Measurements from ENCODE around the gene ELMO1.
A peak's percentile ranks its signal among the peaks of the same experiment; 100 is the strongest.

ELMO1 gene

DNA sequence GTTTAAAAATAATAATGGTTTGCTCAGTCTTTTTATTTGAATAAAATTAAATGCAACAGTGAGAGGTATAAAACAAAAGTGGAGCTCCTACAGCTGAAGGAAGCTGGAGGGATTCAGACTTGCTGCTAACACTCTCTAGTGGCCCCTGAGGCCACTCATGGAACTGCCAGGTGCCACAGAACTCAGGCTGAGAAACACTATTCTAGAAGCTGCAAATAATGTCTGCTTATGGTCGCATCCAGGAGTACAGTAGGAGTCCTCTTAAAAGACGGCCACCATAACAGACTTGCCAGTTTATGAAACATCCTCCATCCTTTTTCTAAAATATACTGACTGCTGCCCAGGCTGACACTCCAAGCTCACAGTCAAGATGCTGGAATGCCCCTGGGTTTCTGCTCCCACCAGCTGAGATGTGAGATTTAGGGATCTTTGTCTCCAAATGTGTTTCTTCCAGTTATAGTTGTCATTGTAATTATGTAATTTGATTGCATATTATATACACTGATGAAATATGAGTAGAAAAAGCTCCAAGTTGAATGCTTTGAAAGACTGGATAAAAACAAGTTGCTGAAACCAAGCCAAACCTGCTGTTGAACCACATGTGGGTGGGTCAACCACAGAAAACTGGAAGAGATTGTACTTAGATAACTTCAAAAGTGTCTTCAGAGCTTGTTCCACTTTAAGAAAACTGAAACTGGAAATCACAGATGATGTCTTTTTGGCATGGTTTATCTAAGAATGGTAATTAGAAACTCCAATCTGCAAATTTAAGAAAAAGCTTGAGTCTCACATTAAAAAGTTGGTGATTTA is 510.7 kb downstream of the ELMO1 start:
- DNase-seq, result peak; percentile 22

DNA sequence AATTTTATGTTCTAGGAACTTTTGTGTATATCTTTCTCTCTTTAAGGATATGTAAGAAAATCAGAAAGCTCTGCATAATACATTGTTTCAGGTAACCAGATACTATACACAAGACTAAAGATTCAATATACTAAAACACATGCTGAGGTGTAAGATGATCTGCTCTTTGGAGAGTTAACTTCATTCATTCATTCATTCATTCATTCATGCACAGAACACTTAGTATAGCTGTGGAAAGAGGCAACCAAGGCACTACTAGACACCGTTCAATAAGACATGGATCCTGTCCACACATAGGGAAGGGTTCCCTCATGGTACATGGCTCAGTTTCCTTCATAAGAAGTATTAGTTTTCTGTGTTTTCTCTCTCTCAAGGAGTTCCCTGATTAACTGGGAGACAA is 516.8 kb downstream of the ELMO1 start:
- DNase-seq, result no peak

GRCh38 chr7:36929791-36930190 is 518.9 kb downstream of the ELMO1 start:
- DNase-seq, result no peak

- no peak for DNase-seq
These were observed 519.9 kb downstream of the ELMO1 start for GRCh38 chr7:36928718-36929117.

GRCh38 chr7:36928311-36928710 is 520.4 kb downstream of the ELMO1 start:
- DNase-seq, result no peak

- no peak for DNase-seq
These were observed 523.0 kb downstream of the ELMO1 start for GRCh38 chr7:36925691-36926090.

GRCh38 chr7:36925207-36925606 is 523.5 kb downstream of the ELMO1 start:
- DNase-seq, result no peak

DNA sequence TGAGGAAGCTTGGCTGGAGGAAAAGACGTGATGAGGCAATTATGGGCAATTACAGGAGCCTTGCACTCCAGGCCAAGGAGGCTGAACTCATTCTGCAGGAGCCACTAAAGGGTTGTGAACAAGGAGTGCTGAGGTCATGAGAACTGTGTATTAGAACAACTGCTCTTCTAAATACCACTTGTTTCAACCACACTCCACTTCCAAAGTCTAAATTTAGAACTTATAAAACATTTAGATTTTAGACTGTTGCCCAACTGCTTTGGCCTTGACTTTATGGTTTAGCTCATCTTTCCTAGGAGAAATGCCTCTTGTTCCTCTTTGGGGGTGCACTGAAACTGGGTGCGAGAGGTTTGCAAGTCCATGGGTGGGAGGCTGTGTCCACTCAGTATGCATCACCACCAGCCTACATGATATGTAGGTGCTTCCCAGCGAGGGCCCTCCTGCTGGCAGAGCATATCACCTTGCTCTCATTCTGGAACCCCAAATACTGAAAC is 524.7 kb downstream of the ELMO1 start:
- DNase-seq, result no peak

- no peak for DNase-seq
These were observed 525.5 kb downstream of the ELMO1 start for GRCh38 chr7:36923185-36923584.

- no peak for DNase-seq
These were observed 528.2 kb downstream of the ELMO1 start for GRCh38 chr7:36920433-36920832.

- no peak for DNase-seq
These were observed 528.9 kb downstream of the ELMO1 start for GRCh38 chr7:36919738-36920137.

DNA sequence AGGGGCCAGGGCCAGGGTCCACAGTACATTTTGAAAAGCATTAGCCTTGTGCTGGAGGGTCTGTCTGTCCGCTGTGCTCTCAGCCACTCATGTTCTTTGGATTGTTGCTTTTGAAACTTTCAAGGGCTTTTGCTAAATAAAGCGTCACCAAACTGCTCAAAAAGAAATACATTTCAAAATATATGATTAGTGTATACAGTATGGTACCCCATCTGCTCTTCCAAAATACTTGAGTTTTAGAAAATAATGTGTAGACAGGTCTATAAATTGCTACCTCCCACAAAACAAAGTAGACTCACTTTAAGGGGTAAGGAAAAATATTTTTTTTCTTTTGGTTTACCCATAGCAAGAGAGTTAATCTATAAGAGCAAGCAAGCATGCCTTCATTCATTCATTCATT is 530.1 kb downstream of the ELMO1 start:
- DNase-seq, result no peak

DNA sequence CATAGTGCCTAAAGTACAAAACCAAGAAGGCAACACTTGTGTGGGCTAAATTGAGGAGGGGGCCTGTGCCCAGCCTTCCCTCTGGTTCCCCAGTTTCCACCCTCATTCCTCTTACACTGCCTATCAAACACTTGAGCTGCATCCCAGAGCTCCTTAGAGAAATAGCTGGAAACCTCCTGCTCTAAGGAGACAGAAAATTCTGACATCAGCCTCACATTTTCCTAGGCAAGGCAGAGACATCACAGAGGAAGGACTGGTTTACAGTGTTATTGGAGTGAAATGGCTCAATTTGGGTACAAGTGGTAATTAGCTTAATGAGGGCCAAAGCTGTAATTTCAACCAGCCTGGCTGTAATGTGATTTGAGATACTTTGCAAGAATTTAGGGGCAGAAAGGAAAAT is 532.0 kb downstream of the ELMO1 start:
- DNase-seq, result no peak

GRCh38 chr7:36916116-36916515 is 532.5 kb downstream of the ELMO1 start:
- no peak for DNase-seq

DNA sequence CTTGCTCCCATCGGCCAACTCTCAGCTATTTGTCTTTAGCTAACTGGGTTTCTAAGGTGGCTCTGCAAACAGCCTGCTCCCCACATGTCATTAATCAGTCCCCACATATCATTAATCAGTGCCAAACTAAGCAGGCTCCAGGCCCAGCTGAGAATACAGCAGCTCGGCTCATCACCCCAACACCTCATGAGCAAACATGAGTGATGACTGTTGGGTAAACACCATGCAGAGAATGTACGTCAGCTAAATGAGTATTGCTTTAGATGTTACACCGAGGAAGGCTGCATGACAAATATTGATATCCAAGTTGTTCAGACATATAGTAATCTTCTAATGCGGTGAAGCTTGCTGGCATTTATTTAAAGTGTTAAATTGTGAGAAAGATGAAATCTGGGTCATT is 536.9 kb downstream of the ELMO1 start:
- no peak for DNase-seq

DNA sequence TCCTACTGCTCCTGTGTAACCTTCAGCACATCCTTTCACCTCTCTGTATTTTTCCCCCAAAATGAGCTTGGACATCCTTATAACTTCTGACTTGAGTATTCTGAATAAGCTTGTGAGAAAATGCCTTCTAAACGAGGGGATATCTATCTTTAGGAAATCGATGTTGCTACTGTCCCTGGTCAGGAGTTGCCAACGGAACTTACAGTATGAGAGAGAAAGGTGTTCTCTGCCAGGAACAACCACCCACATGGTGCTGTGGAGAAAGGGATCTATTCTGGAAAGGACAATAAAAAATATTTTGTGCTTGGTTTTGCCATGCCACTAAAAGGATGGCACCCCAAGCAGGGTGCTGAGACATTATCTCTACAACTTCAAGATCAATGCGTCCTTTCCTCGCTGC is 537.8 kb downstream of the ELMO1 start:
- DNase-seq, result no peak

DNA sequence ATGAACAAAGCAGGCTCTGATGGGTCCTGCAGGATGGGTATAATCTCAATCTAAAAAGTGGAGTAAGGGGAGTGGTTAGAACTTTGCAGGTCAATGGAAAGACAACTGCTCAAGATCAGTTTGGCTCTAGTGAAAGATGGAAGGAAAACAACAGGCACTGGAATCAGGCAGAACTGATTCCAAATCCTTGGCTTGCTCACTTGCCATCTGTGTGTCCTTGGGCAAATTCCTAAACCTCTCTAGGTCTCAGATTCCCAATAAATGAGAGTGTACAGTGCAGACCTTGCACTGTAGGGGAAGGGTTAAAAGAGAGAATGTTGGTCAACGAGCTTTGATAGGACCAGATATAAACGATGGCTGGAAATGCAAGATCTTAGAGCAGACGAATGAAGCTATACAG is 538.3 kb downstream of the ELMO1 start:
- DNase-seq, result no peak

GRCh38 chr7:36906956-36907635 is 541.6 kb downstream of the ELMO1 start:
- DNase-seq, result no peak

DNA sequence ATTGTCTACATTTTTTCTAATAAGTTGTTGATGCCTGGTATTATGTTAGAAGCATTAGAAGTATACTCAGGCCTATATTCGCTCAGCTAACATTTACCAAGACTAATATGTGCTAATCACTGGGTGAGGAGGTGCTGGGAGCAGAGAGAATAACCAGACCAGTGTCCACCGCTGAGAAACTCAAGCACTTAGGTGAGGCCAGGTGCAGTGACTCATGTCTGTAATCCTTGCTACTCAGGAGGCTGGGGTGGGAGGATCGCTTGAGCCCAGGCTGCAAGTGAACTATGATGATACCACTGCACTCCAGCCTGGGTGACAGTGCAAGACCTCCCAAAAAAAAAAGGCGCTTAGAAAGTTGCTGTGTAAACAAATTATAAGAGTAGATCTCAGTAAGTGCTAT is 542.2 kb downstream of the ELMO1 start:
- DNase-seq, result no peak

DNA sequence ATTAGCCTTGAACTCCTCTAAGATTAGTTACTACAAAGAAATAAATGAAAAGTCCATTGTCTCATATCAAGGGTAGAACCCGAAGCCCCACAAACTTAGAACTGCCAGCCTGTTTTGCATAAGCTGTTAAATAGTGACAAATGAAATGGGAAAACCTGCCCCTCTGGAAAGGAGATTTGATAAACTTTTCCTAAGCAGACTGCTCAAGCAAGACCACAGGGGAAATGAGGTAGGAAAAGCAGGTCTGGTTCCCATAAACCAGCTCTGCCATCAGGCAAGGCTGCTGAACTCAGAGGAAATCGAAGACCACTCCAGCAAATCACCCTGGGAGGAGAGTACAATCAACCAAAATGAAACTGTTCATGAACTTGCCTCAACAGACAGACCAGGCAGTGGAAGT is 542.8 kb downstream of the ELMO1 start:
- DNase-seq, result no peak

GRCh38 chr7:36904802-36905201 is 543.9 kb downstream of the ELMO1 start:
- DNase-seq, result no peak

DNA sequence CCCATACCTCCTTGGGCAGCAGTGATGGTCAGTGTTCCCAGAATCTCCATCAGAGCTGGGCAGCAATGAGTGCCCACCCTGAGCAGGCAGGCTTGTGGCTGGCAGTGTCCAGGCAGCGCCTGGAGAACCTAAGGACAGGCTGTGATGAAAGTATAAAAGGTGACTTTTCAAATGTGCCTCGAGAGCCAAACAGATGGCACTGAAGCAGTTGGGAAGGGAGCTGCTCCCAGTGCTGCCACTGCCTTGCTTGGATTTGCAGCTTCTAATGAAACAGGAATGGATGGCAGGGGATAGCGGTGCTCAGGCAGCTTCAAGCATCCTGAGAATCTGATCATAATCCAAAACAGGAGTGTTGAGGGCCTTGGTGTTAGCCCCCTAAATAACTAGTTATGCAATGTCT is 544.6 kb downstream of the ELMO1 start:
- DNase-seq, result no peak

DNA sequence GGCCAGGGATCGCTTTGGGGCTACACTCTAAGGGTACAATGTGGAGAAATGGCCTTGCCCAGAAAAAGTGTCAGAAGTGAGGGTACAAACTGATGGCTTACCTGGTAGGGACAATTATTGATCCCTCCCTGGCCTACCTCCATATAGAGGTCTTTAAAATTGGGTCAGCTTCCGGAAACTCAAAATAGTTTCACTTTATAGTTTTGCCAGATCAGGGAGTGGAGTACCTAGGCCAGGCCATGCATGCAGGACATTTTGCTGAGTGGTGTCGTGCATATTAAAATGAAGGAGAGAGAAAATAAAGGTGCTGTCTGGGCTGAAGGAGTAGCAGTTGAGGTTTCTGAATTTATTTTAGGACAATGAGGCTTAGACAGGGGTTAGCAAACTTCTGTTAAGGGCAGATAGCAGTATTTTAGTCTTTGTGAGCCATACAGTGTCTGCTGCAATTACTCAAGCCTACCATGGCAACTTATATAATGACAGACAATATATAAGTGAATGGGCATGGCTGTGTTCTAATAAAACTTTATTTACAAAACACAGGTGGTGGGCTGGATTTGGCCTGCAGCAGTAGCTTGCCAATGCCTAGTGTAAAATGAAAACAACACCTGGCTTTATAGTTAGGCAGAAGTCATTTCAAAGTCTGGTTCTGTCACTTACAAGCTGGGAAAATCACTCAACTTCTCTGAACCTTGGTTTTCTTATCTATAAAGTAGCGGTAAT is 547.5 kb downstream of the ELMO1 start:
- no peak for DNase-seq

GRCh38 chr7:36898186-36898585 is 550.5 kb downstream of the ELMO1 start:
- no peak for DNase-seq

Data from CD4-positive, alpha-beta T cell treated with Interleukin-4 for 4 hours (primary cell).